CD4-positive, alpha-beta T cell (primary cell): ENCODE measurements around the gene FUT7. TPM values are rescaled to one million over a fixed set of nuclear protein-coding genes. Genes with fewer than 3 reads are reported as not detected.

ENCODE experiments used
- ATAC-seq: fragments of 200-7000 bp; cut with Tn5 transposase; one replicate; pipeline ENCODE4 v1.10.0; 2022; ENCODE audit warnings: mild to moderate bottlenecking; ENCODE audit not compliant: poor library complexity
- CTCF ChIA-PET: fragments of 350-600 bp; sonication (Branson Sonifier 250); formaldehyde crosslinking; loops from one replicate; lab custom pipeline; 2021; ENCODE audit warnings: antibody characterized with exemption, inconsistent platforms; lab: Charles Lee
- POLR2A ChIA-PET: fragments of 350-600 bp; sonication (Branson Sonifier 250); formaldehyde crosslinking; loops from one replicate; lab custom pipeline; 2021; ENCODE audit warnings: antibody characterized with exemption, inconsistent platforms; lab: Charles Lee
- DNase-seq, 14 experiments: peaks; one replicate each; pipeline ENCODE4 v3.0.0-alpha.2; 2013 to 2020; ENCODE audit warnings: mixed read lengths in 2 of 14
- H3K27ac ChIP-seq, 2 donors: one replicate each; pipeline versions ENCODE4 v1.5.1 to v1.7.0; 2013; ENCODE audit warnings: low read length in 2 of 2, low read depth in 1 of 2, mild to moderate bottlenecking in 1 of 2
- H3K27me3 ChIP-seq, 2 experiments: 1 replicate in 1 of 2; 2 replicates in 1 of 2; pipeline versions ENCODE4 v1.6.1 to v1.7.0; 2013; ENCODE audit warnings: low read length in 2 of 2, control low read depth in 1 of 2, mild to moderate bottlenecking in 1 of 2, moderate library complexity in 1 of 2; ENCODE audit not compliant: insufficient read depth in 2 of 2, control insufficient read depth in 1 of 2
- H3K36me3 ChIP-seq: one replicate; pipeline ENCODE4 v1.6.1; 2013; ENCODE audit warnings: low read length, control low read depth; ENCODE audit not compliant: insufficient read depth
- H3K4me1 ChIP-seq: one replicate; pipeline ENCODE4 v1.6.1; 2013; ENCODE audit warnings: low read length, control low read depth; ENCODE audit not compliant: insufficient read depth
- H3K4me3 ChIP-seq: one replicate; pipeline ENCODE4 v1.5.1; 2013; ENCODE audit warnings: mild to moderate bottlenecking, low read length, moderate library complexity
- H3K9me3 ChIP-seq, 2 experiments: 1 replicate in 1 of 2; 2 replicates in 1 of 2; pipeline versions ENCODE4 v1.6.1 to v1.7.0; 2013; ENCODE audit warnings: low read length in 2 of 2, mild to moderate bottlenecking in 2 of 2, control low read depth in 1 of 2, moderate library complexity in 1 of 2; ENCODE audit not compliant: control insufficient read depth in 1 of 2, insufficient read depth in 1 of 2
- H3K27ac Mint-ChIP-seq: one replicate; pipeline ENCODE4 v1.8.0; 2020; ENCODE audit warnings: mixed read lengths
- H3K27me3 Mint-ChIP-seq: one replicate; pipeline ENCODE4 v1.8.0; 2021; ENCODE audit warnings: mixed read lengths
- H3K36me3 Mint-ChIP-seq: one replicate; pipeline ENCODE4 v1.8.0; 2021; ENCODE audit warnings: low read depth, mixed read lengths
- H3K4me1 Mint-ChIP-seq: one replicate; pipeline ENCODE4 v1.8.0; 2021; ENCODE audit warnings: low read depth, mixed read lengths
- H3K4me3 Mint-ChIP-seq: one replicate; pipeline ENCODE4 v1.8.0; 2020; ENCODE audit warnings: mild to moderate bottlenecking, mixed read lengths
- H3K9me3 Mint-ChIP-seq: one replicate; pipeline ENCODE4 v1.8.0; 2020; ENCODE audit warnings: mixed read lengths
- intact Hi-C, 2 experiments: fragments of 100-400 bp; cut with DNase I in 1 of 2; cut with micrococcal nuclease in 1 of 2; formaldehyde crosslinking; loops; one replicate each; pipeline versions ENCODE4 v1.15.1 to v1.9.0; 2023 to 2025; cut with DNase I, micrococcal nuclease
- total RNA-seq, 174 experiments: library from RNA in 2 of 174; stranded (reverse) in 2 of 174; gene quantifications; one replicate each; pipeline ENCODE4 v1.2.3 and lab custom pipeline; 2021 to 2026
- TF ChIP-seq, protein P1 (sequence below): fragments of 200-600 bp; IDR thresholded peaks from one replicate; pipeline ENCODE4 v1.8.0; 2022; ENCODE audit warnings: antibody characterized with exemption, mild to moderate bottlenecking

Gene FUT7
- total RNA-seq, 2 experiments from 2014 or later, result 1.7 to 1.8 TPM

DNA sequence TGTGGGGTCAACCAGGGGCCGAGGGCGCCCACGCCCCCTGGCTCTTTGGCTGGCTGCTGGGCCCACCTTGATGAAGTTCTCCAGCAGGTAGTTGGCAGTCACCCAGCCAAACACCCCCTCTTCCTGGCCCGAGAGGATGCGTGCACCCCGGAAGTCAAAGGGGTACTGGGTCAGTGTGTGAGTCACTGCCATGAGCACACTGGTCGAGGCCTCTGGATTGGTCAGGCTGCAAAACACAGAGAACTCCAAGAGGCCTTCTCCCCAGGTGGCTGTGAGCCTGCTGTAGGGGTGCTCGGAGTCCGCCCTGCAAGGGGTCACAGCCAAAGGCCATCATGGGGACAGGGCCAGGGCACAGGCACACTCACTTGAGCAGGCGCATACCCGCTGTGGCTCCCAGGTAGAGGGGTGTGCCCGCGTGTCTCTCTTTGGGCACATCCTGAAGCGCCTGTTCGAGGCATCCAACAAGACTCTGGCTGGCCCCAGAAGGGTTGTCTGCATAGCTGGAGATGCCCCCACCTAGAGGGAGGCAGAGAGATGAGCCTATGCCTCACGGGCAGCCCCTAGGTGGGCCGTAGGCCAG lies 19.3 kb upstream of the FUT7 start:
- Histone ChIP-seq H3K4me1 (peaks cover 36% of the 10 kb centered on the region), H3K27me3 (peaks cover 67% of the 10 kb centered on the region in 2 experiments), H3K9me3 (peaks cover 0 to 51% of the 10 kb centered on the region in 2 experiments), H3K27ac (no peak overlapping the region), H3K4me3 (no peak overlapping the region), H3K36me3 (no peaks in the 10 kb centered on the region)
- ATAC-seq, result no peak
- Mint-ChIP-seq H3K27ac (no peak overlapping the region), H3K4me1 (no peaks in the 10 kb centered on the region), H3K36me3 (no peaks in the 10 kb centered on the region), H3K4me3 (no peak overlapping the region), H3K9me3 (no peaks in the 10 kb centered on the region), H3K27me3 (peaks cover 47% of the 10 kb centered on the region)
- intact Hi-C loops, result no loop called here
- DNase-seq, result no peak
- ChIA-PET CTCF (no interaction called here), POLR2A (no interaction called here)
- TF ChIP-seq, protein P1, sequence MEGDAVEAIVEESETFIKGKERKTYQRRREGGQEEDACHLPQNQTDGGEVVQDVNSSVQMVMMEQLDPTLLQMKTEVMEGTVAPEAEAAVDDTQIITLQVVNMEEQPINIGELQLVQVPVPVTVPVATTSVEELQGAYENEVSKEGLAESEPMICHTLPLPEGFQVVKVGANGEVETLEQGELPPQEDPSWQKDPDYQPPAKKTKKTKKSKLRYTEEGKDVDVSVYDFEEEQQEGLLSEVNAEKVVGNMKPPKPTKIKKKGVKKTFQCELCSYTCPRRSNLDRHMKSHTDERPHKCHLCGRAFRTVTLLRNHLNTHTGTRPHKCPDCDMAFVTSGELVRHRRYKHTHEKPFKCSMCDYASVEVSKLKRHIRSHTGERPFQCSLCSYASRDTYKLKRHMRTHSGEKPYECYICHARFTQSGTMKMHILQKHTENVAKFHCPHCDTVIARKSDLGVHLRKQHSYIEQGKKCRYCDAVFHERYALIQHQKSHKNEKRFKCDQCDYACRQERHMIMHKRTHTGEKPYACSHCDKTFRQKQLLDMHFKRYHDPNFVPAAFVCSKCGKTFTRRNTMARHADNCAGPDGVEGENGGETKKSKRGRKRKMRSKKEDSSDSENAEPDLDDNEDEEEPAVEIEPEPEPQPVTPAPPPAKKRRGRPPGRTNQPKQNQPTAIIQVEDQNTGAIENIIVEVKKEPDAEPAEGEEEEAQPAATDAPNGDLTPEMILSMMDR, result no peak

DNA sequence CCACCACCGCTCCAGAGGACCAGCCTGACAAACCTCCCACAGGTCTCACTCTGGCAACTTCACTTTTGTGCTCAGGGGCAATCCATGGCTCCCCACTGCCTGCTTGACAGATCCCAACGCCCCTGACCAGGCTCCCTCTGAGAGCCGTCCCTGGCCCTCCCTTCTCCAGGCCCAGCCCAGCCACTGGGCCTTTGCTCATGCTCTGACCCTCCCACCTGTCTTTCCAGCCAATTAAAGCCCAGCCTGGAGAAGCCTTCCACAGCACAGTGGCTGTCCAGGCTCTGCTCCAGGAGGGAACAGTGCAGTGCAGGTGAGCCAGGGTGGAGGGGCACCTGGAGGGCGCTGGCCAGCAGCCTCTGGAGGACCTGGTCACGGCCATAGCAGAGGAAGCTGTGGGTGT lies 18.7 kb upstream of the FUT7 start:
- peaks cover 0 to 52% of the 10 kb centered on the region in 2 experiments for H3K9me3 ChIP-seq
- intact Hi-C loops, result no loop called here
- Mint-ChIP-seq H3K4me1 (no peaks in the 10 kb centered on the region), H3K27me3 (peaks cover 47% of the 10 kb centered on the region), H3K4me3 (no peak overlapping the region), H3K27ac (no peak overlapping the region), H3K9me3 (no peaks in the 10 kb centered on the region), H3K36me3 (no peaks in the 10 kb centered on the region)
- TF ChIP-seq, protein P1, result no peak
- peaks cover 39% of the 10 kb centered on the region for H3K4me1 ChIP-seq
- H3K36me3 ChIP-seq, result no peaks in the 10 kb centered on the region
- DNase-seq (no peak), ATAC-seq (no peak)
- no peak overlapping the region for H3K4me3 ChIP-seq
- peaks cover 67 to 69% of the 10 kb centered on the region in 2 experiments for H3K27me3 ChIP-seq
- ChIA-PET POLR2A (no interaction called here), CTCF (no interaction called here)
- H3K27ac ChIP-seq, result no peak overlapping the region

DNA sequence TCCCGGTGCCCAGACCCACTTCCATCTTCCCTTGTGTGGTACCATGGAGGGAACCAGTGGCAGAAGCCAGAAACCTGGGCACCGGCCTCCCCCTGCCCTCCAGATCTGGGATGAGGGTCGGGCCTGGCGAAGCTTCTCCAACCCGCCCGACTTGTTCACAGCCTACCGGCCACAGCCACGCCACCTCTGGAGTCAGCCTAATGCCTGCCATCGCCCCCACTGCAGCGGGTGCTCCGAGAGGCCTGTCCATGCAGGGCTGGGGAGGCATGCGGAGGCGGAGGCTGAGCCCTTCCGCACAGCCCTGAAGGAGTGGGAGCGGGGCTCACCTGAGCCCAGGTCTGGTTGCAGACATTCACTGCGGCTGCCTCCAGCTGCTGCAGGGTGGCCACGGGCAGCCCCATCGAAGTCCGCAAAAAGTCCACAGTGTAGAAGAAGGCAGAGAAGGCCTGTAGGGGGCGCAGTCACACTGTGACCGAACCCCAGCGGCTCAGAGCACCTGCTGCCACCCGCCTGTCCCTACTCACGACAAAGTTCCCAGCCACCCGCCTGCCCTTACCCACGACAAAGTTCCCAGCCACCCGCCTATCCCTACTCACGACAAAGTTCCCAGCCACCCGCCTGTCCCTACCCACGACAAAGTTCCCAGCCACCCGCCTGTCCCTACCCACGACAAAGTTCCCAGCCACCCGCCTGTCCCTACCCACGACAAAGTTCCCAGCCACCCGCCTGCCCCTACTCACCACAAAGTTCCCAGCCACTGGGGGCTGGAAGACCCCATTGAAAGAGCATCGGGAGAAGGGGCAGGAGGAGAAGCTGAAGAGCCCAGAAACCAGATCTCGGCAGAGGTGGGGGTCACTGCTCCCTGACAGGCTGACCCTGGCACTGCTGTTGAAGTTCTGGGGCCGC lies 17.9 kb upstream of the FUT7 start:
- Mint-ChIP-seq H3K9me3 (no peaks in the 10 kb centered on the region), H3K27me3 (peaks cover 53% of the 10 kb centered on the region), H3K4me3 (peak overlapping the region; percentile 45), H3K36me3 (no peaks in the 10 kb centered on the region), H3K4me1 (no peaks in the 10 kb centered on the region), H3K27ac (no peak overlapping the region)
- DNase-seq (peak in 11 of 14 experiments; percentile 26 to 78 (median 50)), ATAC-seq (peak; percentile 40)
- Histone ChIP-seq H3K36me3 (no peaks in the 10 kb centered on the region), H3K9me3 (peaks cover 0 to 52% of the 10 kb centered on the region in 2 experiments), H3K27ac (no peak overlapping the region), H3K4me3 (no peak overlapping the region), H3K27me3 (peaks cover 71 to 75% of the 10 kb centered on the region in 2 experiments), H3K4me1 (peaks cover 47% of the 10 kb centered on the region)
- ChIA-PET CTCF (interaction anchor here (1.1 to 1.2 kb wide), 2 partner anchors 14 to 15 kb away, joined by 3 to 4 read pairs; no protein-coding TSS in a partner anchor), POLR2A (no interaction called here)
- TF ChIP-seq, protein P1, result peak; percentile 24
- intact Hi-C loops, result loop anchor here in 1 of 2 experiments (5.0 kb wide), 1 partner anchor 178 kb away; the partner anchor contains the start of genes CYSRT1 and RNF224
